ENCODE results near the gene MEIKIN. TPM values are rescaled to one million over a fixed set of nuclear protein-coding genes. Genes with fewer than 3 reads are reported as not detected.

MEIKIN gene
- total RNA-seq, 1 donor: 1.0 TPM

DNA sequence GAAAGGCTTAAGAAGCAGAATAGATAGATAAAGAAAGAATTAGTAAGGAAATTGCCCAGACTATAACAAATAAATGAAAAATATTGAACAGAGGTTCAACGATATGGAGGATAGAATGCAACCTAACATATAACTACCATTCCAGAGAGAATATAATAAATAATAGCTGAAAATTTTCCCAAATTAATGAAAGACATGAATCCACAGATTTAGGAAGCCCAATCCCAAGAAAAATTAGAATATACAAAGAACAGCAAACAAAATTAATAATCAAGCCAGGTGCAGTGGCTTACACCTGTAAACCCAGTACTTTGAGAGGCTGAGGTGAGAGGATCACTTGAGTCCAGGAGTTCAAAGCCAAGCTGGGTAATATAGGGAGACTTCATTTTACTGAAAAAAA, 120.8 kb downstream of the MEIKIN start:
- Histone ChIP-seq H3K4me3 (ENCODE audit: low read length) (no peak overlapping the region), H3K4me1 (ENCODE audit: insufficient read depth, low read length) (no peaks in the 10 kb centered on the region), H3K9me3 (ENCODE audit: low read depth, low read length) (no peaks in the 10 kb centered on the region), H3K27me3 (ENCODE audit: insufficient read depth, low read length) (no peaks in the 10 kb centered on the region)

DNA sequence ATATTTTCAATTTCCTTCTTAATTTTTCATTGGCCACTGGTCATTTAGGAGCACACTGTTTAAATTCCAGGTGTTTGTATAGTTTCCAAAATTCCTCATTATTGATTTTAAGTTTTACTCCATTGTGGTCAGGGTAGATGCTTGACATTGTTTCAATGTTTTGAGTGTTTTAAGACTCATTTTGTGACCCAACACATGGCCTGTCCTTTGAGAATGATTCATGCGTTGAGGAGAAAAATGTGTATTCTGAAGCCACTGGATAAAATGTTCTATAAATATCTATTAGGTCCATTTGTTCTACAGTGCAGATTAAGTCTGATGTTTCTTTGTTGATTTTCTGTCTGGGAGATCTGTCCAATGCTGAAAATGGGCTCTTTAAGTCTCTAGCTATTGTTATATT, 124.2 kb downstream of the MEIKIN start:
- Histone ChIP-seq H3K4me1 (ENCODE audit: insufficient read depth, low read length) (no peaks in the 10 kb centered on the region), H3K9me3 (ENCODE audit: low read depth, low read length) (no peaks in the 10 kb centered on the region), H3K27me3 (ENCODE audit: insufficient read depth, low read length) (no peaks in the 10 kb centered on the region), H3K4me3 (ENCODE audit: low read length) (no peak overlapping the region)

DNA sequence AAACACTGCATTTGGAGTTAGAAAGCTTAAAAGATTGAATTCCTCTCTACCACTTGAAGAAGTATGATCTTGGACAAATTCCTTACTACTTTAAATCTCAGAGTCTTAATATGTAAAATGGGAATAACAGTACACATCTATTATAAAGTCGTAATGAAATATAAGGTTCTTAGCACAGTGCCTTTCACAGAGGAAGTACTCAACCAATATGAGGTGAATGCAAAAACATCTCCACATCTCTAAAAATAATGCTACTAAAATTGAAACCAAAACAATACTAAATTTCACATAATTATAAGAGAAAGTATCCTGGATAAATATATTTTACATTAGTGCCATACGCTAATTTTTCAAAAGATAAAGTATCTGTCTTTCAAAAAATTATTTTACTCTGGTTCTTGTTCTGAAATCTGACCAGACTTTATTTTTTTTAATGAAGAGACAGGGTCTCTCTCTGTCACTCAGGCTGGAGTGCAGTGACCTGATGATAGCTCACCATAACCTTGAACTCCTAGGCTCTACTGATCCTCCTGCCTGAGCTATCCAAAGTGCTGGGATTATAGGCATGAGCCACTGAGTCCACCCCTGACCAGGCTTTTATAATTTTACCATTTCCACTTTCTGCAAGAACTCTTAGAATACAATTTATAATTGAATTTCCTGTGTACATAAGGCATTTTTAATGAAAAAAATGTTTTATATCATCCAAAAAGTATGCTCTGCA, 127.3 kb downstream of the MEIKIN start:
- Histone ChIP-seq H3K27me3 (ENCODE audit: insufficient read depth, low read length) (no peaks in the 10 kb centered on the region), H3K9me3 (ENCODE audit: low read depth, low read length) (no peaks in the 10 kb centered on the region), H3K4me1 (ENCODE audit: insufficient read depth, low read length) (no peaks in the 10 kb centered on the region), H3K4me3 (ENCODE audit: low read length) (no peak overlapping the region)

DNA sequence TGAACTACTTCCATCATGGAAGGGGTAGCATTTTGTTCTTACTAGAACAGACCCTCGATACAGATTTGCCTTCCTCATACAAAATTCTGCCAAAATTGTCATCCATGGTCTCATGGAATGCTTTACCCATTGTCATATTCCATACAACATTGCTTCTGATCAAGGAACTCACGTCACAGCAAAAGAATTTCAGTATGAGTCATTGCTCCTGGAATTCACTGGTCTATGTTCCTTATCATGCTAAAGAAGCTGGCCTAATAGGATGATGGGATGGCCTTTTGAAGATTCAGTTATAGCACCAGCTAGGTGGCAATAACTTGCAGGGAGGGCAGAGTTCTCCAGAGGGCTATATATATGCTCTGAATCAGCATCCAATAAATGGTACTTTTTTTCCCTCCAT, 130.5 kb downstream of the MEIKIN start:
- H3K27me3 ChIP-seq (ENCODE audit: insufficient read depth, low read length): no peaks in the 10 kb centered on the region
- no peaks in the 10 kb centered on the region for H3K9me3 ChIP-seq (ENCODE audit: low read depth, low read length)
- no peaks in the 10 kb centered on the region for H3K4me1 ChIP-seq (ENCODE audit: insufficient read depth, low read length)
- H3K4me3 ChIP-seq (ENCODE audit: low read length): no peak overlapping the region

DNA sequence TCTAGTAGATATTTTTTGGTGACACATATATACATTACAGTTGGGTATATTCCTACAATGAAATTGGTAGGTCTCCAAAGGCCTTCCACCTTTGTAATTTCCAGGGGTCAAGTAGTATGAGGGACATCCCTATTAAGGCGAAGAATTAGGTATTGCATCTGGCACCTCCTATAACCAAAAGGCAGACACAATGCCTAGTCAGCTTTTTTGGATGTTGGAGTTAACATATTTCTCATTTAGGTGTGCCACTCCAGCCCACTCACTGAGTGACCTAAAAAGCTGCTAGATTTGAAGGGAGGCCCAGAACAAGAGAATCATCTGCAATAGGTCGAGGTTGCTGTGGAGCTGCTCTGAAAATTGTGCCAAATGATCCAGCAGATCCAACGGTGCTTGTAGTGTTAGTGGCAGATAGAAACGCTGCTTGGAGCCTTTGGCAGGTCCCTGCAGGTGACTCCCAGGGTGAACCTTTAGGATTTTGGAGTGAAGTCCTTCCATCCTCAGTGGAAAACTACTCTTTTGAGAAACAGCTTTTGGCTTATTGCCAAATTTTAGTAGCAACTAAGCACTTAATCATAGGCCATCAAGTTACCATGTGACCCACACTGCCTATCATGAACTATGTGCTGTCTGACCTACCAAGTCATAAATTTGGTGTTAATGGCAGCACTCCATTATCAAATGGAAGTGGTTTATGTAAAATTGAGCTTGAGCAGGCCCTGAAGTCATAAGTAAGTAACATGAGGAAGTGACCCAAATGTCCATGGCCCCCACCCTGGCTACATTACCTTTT, 132.9 kb downstream of the MEIKIN start:
- H3K27me3 ChIP-seq (ENCODE audit: insufficient read depth, low read length): no peaks in the 10 kb centered on the region
- H3K4me3 ChIP-seq (ENCODE audit: low read length): no peak overlapping the region
- H3K9me3 ChIP-seq (ENCODE audit: low read depth, low read length): no peaks in the 10 kb centered on the region
- H3K4me1 ChIP-seq (ENCODE audit: insufficient read depth, low read length): no peaks in the 10 kb centered on the region

DNA sequence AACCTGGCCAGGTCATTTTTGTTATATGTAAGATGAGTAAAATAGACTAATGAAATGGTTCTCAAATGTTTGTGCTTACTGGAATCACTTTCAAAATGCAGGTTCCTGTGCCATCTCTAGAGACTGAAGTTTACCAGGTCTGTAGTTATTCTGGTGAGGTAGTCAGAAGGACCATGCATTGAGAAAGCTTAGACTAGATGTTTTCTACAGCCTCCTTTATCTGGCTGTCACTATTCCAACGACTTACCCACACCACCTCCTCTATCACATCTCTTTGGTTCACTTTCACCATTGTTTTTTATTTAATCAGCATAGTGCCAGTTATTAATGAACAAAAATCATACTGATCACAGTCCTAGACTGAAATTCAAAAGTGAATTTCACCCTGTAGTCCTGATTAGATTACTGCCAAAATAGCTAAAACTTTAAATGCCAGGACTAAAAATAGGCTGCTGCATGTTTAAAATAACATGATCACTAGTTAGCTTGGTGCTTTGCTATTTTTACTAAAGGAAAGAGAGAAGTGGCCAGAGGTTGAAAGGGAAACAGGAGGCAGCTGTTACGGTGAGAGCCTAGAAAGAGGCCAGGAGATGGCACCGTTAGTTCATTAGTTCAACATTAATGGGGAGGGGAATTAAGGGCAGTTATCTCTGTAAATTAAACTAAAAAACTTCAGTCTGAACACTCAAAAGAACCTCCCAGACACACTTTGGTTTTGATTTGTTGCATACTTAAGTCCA, 134.8 kb downstream of the MEIKIN start:
- Histone ChIP-seq H3K27me3 (ENCODE audit: insufficient read depth, low read length) (no peaks in the 10 kb centered on the region), H3K4me3 (ENCODE audit: low read length) (no peak overlapping the region), H3K9me3 (ENCODE audit: low read depth, low read length) (no peaks in the 10 kb centered on the region), H3K4me1 (ENCODE audit: insufficient read depth, low read length) (no peaks in the 10 kb centered on the region)

DNA sequence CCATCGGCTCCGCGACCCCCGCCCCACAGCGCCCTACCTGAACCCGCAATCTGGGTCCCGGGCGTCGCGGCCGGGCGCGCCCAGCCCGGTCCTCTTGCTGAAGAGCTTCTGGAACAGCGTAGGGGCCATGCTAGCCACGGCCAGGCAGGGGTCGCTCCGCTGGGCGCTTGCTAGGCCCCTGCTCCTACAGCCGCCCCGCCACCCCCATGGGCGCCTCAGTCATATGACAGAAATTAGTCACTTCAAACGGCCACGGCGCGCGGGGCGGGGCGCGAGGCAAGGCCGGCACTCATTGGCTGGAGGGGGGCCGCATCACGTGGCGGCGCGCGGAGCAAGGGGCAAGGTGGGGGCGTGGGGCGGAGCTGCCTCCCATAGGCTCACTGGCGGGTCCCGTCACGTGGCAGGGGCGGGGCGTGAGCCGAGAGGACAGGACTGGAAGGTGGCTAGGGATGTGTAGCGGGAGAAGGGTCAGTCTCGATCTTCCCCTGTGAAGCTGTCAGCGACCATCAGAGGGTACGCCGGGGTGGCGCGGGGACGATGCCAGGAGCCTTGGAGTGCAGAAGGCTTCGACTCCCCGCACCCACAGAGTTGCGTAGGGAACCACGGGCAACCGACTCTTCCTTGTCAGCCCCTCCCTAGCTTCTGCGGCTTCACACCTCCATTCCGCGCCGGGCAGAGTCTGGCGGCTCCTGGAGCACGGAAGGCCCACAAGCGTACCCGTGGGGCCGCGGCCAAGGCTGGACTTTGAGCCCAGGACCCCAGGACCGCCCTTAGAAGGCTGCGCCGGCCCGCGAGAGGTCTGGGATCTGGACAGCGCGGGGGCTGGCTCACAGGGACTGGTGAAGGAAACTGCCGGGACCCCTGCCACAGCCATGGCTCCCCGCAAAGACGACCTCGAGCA, 148.4 kb downstream of the MEIKIN start, which contains the start of gene FNIP1:
Gene FNIP1 (minus strand): TSS at position 225 of the 901 bp plus-strand sequence. CDS start 96 bp downstream, at position 129.
- Histone ChIP-seq H3K27me3 (ENCODE audit: insufficient read depth, low read length) (no peaks in the 10 kb centered on the region), H3K9me3 (ENCODE audit: low read depth, low read length) (no peaks in the 10 kb centered on the region), H3K4me1 (ENCODE audit: insufficient read depth, low read length) (peaks cover 40% of the 10 kb centered on the region), H3K4me3 (ENCODE audit: low read length) (peak within 1 kb of the TSS; percentile 96)

DNA sequence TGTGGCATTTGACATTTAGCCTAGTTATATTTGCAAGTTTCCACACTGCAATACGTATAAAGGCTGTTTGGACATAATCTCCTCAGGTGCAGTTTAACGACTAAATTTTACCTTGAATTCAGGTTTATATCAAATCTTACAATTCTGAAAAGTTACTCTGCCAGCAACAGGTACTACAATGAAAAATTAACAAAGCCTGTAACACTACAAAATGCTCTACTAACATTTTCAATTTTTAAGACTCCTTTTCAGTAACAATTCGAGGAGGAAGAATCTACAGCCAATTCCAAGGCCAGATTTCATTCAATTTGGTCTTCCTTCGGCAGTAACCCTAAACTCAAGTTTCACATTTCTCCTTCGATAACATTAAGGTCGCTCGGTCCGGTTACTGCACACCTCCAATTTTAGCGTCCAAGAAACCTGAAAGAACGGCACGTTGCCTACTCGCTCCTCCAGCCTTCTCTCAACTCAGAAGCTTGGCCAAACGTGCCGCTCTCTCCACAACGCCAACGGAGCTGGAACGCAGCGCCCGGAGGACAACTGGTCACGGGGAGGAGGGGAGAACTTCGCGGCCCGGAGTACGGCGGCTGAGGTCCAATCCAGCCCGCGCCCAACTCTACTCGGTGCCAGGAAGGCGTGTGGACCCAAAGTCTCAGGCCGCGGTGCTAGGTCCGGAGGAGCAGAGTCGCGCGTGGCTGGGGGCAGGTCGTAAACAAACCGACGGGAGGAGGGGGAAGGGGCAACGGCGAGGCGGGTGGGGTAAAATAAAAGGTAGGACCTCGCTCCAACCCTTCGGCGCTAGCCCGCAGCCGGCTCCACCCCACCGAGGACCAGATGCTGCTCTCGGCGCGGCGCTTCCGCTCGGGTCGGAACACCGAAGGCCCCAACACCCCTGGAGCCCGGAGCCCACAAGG, 149.3 kb downstream of the MEIKIN start:
- H3K4me3 ChIP-seq (ENCODE audit: low read length): peak overlapping the region; percentile 96
- no peaks in the 10 kb centered on the region for H3K27me3 ChIP-seq (ENCODE audit: insufficient read depth, low read length)
- H3K9me3 ChIP-seq (ENCODE audit: low read depth, low read length): no peaks in the 10 kb centered on the region
- peaks cover 40% of the 10 kb centered on the region for H3K4me1 ChIP-seq (ENCODE audit: insufficient read depth, low read length)

DNA sequence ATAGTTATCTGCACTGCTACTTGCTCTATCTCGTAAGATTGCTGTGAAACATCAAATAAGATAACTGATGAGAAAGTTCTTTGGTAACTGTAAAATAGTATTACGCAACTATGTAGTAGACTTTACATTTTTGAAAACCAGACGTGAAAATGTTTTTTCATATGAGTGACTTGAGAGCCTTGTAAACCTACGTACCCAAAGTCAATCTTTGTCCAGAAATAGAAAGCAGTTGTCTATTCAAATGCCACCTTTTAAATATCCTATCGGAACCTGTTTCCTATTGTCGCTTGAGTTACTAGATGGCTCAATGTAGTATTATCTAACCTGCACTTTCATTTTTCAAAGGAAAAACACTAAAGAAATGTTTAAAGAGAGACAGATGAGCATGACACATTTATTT, 150.2 kb downstream of the MEIKIN start:
- Histone ChIP-seq H3K4me1 (ENCODE audit: insufficient read depth, low read length) (peaks cover 40% of the 10 kb centered on the region), H3K27me3 (ENCODE audit: insufficient read depth, low read length) (no peaks in the 10 kb centered on the region), H3K9me3 (ENCODE audit: low read depth, low read length) (no peaks in the 10 kb centered on the region), H3K4me3 (ENCODE audit: low read length) (peak overlapping the region; percentile 96)

DNA sequence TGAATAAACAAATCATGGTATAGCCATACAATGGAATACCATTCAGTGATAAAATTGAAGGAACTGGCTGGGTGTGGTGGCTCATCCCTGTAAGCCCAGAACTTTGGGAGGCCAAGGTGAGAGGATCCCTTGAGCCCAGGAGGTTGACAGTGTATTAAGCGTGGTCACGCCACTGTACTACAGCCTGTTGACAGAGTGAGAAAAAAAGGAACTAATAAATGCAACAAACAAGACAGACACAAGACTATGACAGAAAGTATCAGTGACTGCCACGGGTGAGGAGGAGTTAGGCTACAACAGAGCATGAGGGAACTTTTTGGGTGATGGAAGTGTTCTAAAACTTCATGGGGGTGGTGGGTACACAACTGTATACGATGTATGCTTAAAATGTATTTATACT, 150.9 kb downstream of the MEIKIN start:
- H3K4me1 ChIP-seq (ENCODE audit: insufficient read depth, low read length): peaks cover 40% of the 10 kb centered on the region

DNA sequence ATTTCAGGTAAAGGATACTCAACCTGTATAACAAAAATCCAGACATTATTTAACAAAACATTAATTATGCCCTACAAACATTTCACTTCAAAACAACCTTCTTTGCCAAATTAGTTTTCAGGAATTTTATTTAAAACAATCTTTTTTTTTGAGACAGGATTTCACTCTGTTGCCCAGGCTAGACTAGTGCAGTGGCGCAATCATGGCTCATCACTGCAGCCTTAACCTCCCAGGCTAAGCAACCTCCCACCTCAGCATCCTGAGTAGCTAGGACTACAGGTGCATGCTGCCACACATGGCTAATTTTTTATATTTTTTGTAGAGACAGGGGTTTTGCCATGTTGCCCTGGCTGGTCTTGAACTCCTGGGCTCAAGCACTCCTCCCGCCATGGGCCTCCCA, 152.6 kb downstream of the MEIKIN start:
- no peaks in the 10 kb centered on the region for H3K9me3 ChIP-seq (ENCODE audit: low read depth, low read length)
- peaks cover 38% of the 10 kb centered on the region for H3K4me1 ChIP-seq (ENCODE audit: insufficient read depth, low read length)
- H3K4me3 ChIP-seq (ENCODE audit: low read length): no peak overlapping the region
- H3K27me3 ChIP-seq (ENCODE audit: insufficient read depth, low read length): no peaks in the 10 kb centered on the region

More for the DNA sequence above, 150.9 kb downstream of the MEIKIN start:
- Histone ChIP-seq H3K4me3 (ENCODE audit: low read length) (no peak overlapping the region), H3K9me3 (ENCODE audit: low read depth, low read length) (no peaks in the 10 kb centered on the region), H3K27me3 (ENCODE audit: insufficient read depth, low read length) (no peaks in the 10 kb centered on the region)

DNA sequence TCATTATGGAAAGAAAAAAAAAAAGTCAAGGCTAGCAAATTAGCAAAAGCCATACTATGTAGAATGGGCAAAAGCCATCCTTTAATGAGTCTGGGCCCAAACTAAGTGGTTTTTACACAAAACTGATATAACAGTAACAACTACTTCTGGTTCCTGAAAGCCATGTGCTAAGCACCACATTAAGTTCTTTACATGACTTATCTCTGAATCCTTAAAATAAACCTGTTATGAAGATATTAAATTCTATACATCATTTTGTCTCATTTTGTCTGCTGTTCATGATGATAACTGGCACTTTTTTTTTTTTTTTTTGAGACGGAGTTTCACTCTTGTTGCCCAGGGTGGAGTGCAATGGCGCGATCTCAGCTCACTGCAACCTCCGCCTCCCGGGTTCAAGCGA, 153.6 kb downstream of the MEIKIN start:
- H3K4me3 ChIP-seq (ENCODE audit: low read length): no peak overlapping the region
- H3K27me3 ChIP-seq (ENCODE audit: insufficient read depth, low read length): no peaks in the 10 kb centered on the region
- H3K4me1 ChIP-seq (ENCODE audit: insufficient read depth, low read length): peaks cover 35% of the 10 kb centered on the region
- H3K9me3 ChIP-seq (ENCODE audit: low read depth, low read length): no peaks in the 10 kb centered on the region

DNA sequence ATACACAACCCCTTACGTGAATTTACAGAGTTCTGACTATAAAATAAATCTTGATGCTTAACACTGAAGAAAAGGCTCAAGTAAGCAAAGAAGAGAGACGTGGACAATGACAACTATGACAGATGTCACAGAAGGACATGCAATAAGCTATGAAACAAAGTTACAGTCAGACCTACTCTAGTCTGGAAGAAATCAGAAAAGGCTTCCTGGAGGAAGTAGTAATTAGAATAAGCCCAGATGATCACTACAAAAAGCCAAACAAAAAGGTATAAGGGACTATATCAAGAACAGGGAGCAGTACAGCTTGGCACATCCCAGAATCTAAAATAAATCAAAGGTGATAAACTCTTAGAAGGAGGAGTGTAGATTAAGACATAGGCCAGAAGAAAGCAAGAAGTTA, 154.9 kb downstream of the MEIKIN start:
- H3K4me1 ChIP-seq (ENCODE audit: insufficient read depth, low read length): peaks cover 30% of the 10 kb centered on the region
- no peaks in the 10 kb centered on the region for H3K9me3 ChIP-seq (ENCODE audit: low read depth, low read length)

More for the DNA sequence above, 154.9 kb downstream of the MEIKIN start:
- Histone ChIP-seq H3K4me3 (ENCODE audit: low read length) (no peak overlapping the region), H3K27me3 (ENCODE audit: insufficient read depth, low read length) (no peaks in the 10 kb centered on the region)

Data from mononuclear cell (primary cell).